Retina (tissue), 1 donor: ENCODE measurements around the gene CHCHD5.
"Not testable (repeated sequence)": the region's sequence is repeated elsewhere in the genome, so short reads cannot be mapped to it uniquely, and the experiment has no call there.

ENCODE experiments used
- DNase-seq: peaks from one replicate; pipeline ENCODE4 v3.0.0-alpha.2; 2016

CHCHD5 gene

DNA sequence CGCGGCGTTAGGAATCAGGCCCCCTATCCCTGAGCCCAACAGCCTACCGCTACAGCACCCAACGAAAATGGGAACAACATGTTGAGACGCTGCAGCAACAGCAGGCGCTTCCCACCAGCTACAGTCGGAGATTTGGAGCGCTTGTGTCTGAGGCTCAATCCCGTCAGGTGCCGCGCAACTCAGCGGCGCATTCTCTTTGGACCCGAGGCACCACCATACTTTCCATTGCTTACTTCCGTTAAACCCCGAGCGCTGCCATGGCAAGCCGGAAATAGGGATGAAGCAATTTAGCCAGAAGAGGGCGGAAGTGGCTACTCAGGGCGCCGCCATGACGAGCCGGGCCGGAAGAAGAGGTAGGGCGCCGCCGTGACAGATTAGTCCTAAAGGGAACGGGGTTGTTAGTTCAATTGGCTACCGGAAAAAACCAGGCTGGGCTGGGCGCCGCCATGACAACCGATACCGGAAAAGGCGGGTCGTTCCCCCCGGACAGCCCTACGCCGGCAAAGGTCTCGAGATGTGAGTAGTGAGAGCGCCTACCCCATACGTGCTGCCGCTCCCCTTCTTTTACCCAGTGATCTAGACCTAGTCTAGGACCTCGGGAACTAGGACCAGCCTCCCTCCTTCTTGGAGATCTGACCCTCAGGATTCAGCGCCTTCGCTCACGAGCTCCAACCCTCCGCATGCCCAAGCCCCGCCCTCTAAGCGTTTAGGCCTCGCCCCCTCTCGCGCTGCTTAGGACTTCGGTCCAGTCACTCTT is at the start of gene CHCHD5:
TSS of gene CHCHD5 (plus strand) at position 476 of the 757 bp plus-strand sequence. CDS start at position 515, 39 bp downstream.
- peak; percentile 96 for DNase-seq

- DNase-seq: no peak
Observed at GRCh38 chr2:112534826-112535225, 49.6 kb upstream of the CHCHD5 start.

DNA sequence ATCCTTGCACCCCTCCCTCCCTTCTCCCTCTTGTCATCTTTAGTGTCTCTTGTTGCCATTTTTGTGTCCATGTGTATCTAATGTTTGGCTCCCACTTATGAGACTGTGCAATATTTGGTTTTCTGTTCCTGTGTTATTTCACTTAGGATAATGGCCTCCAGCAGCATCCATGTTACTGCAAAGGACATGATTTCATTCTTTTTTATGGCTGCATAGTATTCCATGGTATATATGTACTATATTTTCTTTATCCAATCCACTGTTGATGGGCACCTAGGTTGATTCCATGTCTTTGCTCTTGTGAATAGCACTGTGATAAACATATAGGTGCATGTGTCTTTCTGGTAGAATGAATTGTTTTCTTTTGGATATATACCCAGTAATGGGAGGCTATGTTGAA is 47.7 kb upstream of the CHCHD5 start:
- not testable (repeated sequence) for DNase-seq

GRCh38 chr2:112539306-112539705 is 45.1 kb upstream of the CHCHD5 start:
- DNase-seq: no peak

DNA sequence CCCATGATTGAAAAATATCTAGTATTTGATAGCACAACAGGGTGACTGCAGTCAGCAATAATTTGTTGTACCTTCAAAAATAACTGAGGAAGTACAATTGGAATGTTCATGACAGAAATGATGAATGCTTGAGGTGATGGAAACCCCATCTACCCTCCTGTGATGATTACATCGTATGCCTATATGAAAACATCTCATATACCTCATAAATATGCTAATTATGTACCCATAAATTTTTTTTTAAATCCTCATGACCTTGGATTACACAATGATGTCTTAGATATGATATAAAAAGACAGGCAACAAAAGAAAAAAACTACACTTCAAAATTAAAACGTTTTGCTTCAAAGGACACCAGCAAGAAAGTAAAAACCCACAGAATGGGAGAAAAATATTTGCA is 43.5 kb upstream of the CHCHD5 start:
- DNase-seq: no peak

- DNase-seq: no peak
Observed at GRCh38 chr2:112541315-112542122, 42.9 kb upstream of the CHCHD5 start.

- peak; percentile 99 for DNase-seq
Observed at GRCh38 chr2:112542123-112542983, 42.1 kb upstream of the CHCHD5 start, which contains the start of gene POLR1B. TSS of gene POLR1B (plus strand) at chr2:112542465. CDS start at chr2:112542495, 30 bp downstream.

DNA sequence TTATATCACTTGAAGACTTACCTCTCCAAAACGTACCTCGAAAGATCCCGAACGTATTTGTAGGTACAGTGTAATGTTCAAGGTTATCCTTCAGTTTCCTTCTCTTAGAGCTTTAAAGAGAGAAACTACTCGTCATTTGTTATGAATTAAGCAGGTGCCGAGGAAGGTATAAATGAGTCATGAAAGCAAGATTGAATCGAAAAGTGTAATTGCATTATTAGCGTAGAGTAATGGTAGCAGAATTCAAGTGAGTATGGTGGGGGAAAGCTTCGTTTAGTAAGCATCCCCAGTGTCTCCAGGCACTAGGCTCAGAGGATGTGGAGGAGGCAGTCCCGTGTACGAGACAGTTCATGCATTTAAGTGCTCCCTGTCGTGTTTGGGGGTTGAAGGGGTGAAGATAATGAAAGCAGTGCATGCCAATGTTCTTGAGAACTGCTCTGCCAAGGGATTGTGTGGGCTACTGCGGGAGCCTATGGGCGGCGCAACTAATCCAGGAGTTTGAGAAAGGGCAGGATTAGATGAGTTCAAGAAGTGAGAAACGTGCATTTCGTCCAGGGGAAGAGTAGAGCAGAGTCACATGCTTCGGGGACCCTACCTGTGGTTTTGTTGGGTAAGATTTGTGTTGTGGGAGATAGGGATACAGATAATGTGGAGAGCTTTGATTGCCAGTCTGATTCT is 41.3 kb upstream of the CHCHD5 start:
- peak; percentile 11 for DNase-seq

DNA sequence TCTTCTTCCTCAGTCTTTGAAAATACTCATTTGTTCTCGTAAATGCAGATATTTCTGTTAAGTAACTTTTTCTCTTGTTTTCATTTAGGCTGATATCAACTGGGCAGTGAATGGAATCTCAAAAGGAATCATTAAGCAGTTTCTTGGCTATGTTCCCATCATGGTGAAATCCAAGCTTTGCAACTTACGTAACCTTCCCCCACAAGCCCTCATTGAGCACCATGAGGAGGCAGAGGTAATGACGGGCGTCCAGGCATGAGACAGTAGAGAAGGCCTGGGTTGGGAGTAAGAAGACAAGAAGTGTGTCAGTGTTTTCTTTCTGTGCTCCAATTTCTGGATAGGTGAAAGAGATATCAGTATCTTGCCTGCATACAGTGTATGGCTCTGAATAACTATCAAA is 37.1 kb upstream of the CHCHD5 start:
- DNase-seq: no peak

- DNase-seq: no peak
Observed at GRCh38 chr2:112548980-112549379, 35.4 kb upstream of the CHCHD5 start.

DNA sequence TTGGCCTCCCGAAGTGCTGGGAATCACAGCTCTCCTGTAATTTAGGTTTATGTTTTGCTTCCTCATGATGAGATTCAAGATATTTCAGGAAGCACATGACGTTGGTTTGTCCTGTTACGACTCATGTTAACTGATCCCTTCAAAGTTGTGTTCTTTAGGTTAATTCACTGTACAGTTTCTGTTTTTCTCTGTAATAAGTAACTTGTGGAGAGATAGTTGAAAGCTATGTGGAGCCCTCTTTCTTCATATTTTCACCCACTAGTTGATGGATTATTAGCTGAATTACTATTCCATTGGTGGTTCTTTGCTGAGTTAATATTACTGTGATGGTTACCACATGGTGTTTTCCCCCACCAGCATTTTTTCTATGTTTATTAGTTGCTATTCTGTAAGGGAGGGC is 18.3 kb upstream of the CHCHD5 start:
- DNase-seq: no peak

DNA sequence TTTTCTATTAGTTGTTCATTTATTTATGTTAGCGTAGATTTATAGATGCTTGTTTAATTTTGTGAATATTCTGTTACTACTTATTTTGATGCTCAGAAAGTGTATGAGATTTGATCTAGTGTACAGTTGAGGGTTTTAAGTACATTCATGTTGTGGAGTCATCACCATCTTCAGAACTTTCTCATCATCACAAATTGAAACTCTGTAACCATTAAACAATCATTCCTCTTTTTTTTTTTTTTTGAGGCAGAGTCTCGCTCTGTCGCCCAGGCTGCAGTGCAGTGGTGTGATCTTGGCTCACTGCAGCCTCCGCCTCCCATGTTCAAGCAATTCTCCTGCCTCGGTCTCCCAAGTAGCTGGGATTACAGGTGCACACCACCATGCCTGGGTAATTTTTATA is 17.9 kb upstream of the CHCHD5 start:
- DNase-seq: not testable (repeated sequence)

DNA sequence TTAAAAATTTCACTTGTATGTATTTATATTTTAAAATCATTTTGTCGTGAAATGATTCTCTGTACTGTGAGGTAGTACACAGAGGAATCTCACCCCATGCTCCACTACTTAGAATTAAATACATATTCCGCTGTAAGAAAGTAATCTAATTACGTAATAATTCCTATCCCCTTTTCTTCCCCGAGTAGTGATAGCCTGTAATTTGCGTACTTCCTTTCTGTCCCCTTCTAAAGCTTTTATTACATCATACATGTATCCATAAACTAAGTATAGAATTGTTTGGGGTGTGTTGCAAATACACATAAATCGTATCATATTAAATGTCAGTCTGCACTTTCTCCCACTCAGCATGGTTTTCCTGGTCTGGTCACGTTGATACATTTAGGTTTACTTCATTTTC is 12.4 kb upstream of the CHCHD5 start:
- no peak for DNase-seq

DNA sequence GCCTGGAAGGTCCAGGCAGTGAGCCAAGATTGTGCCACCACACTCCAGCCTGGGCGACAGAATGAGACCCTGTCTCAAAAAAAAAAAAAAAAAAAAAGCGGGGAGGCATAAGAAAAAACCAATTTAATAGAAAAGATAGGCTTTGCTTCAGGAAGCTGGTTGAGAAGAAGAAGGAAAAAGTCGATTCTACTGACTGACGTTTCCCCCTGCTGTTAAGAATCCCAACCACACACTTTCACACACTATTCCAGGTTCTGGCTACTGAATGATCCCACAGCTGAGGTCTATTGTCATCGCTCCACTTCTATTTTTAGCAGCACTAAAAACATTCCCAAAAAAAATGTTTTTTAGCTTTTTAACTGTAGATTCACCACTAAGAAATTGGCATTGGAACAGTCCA is 6.7 kb upstream of the CHCHD5 start:
- DNase-seq: no peak

DNA sequence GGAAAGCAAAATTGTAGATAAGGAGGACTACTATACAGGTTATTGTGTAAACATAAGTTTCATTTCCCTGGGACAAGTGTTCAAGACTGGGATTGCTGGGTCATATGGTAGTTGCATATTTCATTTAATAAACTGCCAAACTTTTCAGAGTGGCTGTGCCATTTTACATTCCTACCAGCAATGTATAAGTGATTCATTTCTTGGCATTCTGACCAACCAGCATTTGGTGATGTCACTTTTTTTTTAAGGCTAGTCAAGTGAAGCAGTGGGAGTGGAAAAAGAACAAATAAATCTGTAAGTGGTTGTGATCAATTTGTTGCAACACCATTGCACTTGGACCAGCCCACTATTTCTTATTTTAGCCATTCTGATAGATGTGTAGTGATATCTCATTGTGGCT is 5.2 kb upstream of the CHCHD5 start:
- DNase-seq: no peak

GRCh38 chr2:112580084-112580483 is 4.3 kb upstream of the CHCHD5 start:
- no peak for DNase-seq

GRCh38 chr2:112582314-112582746 is 2.1 kb upstream of the CHCHD5 start:
- DNase-seq: peak; percentile 60

DNA sequence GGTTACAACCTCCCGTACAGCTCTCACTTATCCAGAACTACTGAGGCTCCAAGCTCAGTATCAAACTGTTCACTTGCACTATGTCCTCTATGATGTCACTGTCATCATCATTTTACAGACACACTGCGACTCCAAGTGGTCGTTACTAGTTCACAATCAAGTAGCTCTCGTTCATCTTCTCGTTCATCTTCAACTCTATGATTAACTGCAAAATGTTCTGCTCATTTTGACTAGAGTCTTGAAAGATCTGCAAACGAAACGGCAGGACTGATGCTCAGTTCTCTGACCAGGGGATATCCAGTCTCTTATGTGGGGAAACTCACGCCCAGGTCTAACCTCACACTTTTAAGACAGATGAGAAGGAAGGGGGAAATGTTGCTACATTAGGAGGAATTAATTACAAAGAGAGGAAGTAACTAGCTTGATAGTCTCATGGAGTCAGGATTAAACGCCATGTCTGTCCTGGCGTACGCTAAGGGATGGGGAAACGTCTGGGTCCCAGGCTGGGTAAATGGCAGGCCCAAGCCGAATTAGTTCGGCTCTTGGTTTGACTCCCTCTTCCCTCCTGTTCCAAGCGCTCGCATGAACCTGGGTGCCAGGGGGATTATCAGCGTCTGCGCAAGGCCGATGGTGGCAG is 794 bp upstream of the CHCHD5 start:
- no peak for DNase-seq

DNA sequence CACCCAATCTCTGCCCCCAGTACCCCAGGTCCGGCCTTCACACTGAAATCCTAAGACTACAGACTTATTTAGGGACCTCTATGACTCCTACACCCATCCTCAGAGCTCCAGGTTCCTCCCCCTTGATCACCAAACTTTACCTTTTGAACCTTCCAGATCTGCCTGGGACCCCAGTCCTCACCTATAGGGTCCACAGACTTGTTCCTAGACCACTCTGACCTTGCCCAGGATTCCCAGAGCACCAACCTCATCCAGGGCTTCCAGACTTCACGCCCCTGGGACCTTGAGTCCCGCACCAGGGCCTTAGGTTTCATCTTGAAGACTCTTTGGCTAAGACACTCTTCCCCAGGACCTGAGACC is 462 bp downstream of the CHCHD5 start:
- DNase-seq: no peak

DNA sequence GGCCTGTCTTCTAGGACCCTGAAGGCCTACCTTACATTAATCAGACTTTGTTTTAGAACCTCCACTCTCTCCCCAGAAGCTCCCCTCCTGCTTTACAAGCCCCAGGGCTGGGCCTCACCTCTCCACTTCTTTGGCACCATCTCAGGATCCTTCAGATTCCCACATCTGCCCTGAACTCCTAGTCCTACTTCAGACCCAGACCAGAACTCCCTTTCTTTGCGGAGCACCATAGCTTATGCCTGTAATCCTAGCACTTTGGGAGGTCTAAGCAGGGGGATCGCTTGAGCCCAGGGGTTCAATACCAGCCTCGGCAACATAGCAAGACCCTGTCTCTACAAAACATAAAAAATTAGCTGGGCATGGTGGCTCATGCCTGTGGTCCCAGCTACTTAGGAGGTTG is 991 bp downstream of the CHCHD5 start:
- no peak for DNase-seq

- DNase-seq: no peak
Observed at GRCh38 chr2:112585873-112586464, 1.6 kb downstream of the CHCHD5 start.

DNA sequence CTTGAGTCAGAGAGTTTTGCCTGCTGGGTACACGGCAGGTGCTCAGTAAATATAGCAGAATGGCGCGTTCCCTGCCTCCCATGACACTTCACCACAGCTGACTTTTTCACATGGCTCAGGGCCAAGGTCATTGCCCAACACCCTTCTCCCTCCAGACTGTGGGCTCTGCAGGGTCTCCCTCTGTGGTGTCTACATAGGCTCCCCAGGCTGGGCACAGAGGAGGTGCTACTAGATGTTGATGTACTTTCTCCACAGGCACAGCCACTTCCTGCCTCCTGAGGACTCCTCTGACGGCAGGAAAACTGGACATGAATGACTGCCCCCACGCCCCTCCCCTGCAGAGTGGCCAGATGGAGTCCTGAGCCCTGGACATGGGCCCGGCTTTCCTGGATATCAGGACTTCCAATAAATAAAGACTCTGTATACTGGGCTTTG is 4.2 kb downstream of the CHCHD5 start:
- no peak for DNase-seq
